Sigmoid colon (tissue), 7 donors: ENCODE data around the gene SSMEM1. TPM values are rescaled to one million over a fixed set of nuclear protein-coding genes. Genes with fewer than 3 reads are reported as not detected.

Experiments used
- DNase-seq: peaks from one replicate; pipeline ENCODE4 v3.0.0-alpha.2; 2019
- H3K27ac ChIP-seq, 4 donors: fragments of 200-600 bp; sonication (generic); one replicate each; pipeline ENCODE4 v1.5.1; 2016 to 2019; ENCODE audit warnings: mild to moderate bottlenecking in 1 of 4
- H3K27me3 ChIP-seq, 3 donors: fragments of 200-600 bp; sonication (generic); one replicate each; pipeline ENCODE4 v1.5.1; 2019; ENCODE audit warnings: mild to moderate bottlenecking in 1 of 3
- H3K36me3 ChIP-seq, 4 donors: fragments of 200-600 bp; sonication (generic); one replicate each; pipeline ENCODE4 v1.5.1; 2016 to 2019
- H3K4me1 ChIP-seq, 4 donors: fragments of 200-600 bp; sonication (generic); one replicate each; pipeline ENCODE4 v1.5.1; 2017 to 2019
- H3K4me3 ChIP-seq, 4 donors: fragments of 200-600 bp; sonication (generic); one replicate each; pipeline ENCODE4 v1.5.1; 2017 to 2019; ENCODE audit warnings: mild to moderate bottlenecking in 2 of 4, moderate library complexity in 1 of 4
- H3K9me3 ChIP-seq, 4 donors: fragments of 200-600 bp in 3 of 4; sonication (generic) in 3 of 4; one replicate each; pipeline versions ENCODE4 v1.5.1 to v1.6.1; 2013 to 2019
- CTCF ChIP-seq, 4 experiments: fragments of 450-650 bp in 3 of 4; fragments of 200-600 bp in 1 of 4; IDR thresholded peaks; one replicate each; pipeline ENCODE4 v1.5.1; 2016 to 2019; ENCODE audit warnings: antibody characterized with exemption in 4 of 4, mild to moderate bottlenecking in 3 of 4, moderate library complexity in 2 of 4
- EP300 ChIP-seq, 4 donors: sonication (generic); formaldehyde crosslinking; IDR thresholded peaks; one replicate each; pipeline ENCODE4 v1.6.1; 2017; ENCODE audit warnings: antibody characterized with exemption in 4 of 4
- POLR2A ChIP-seq, 2 donors: fragments of 450-650 bp; IDR thresholded peaks; one replicate each; pipeline ENCODE4 v1.6.1; 2016; ENCODE audit warnings: antibody characterized with exemption in 2 of 2, mild to moderate bottlenecking in 2 of 2, moderate library complexity in 2 of 2
- POLR2AphosphoS5 ChIP-seq, 4 donors: sonication (generic); formaldehyde crosslinking; IDR thresholded peaks; one replicate each; pipeline ENCODE4 v1.6.1; 2017; ENCODE audit warnings: antibody characterized with exemption in 4 of 4
- WGBS, 2 donors: extraction: QIAGEN DNeasy Blood & Tissue Kit; methylation state at CpG; one replicate each; pipeline ENCODE4 v1.1.7; 2013; 5-methylcytosine and 5-hydroxymethylcytosine counted together
- intact Hi-C: fragments of 100-400 bp; cut with DNase I; formaldehyde crosslinking; loops from one replicate; pipeline ENCODE4 v1.15.1; 2023
- polyA plus RNA-seq, 3 donors: library from polyadenylated mRNA; stranded (reverse); fragments of 200-250 nt; gene quantifications; one replicate each; pipeline ENCODE4 v1.2.3, GENCODE V29; 2013
- total RNA-seq, 4 donors: library from RNA; depleted of rRNA; stranded (reverse); fragments of >200 nt; gene quantifications; one replicate each; pipeline ENCODE4 v1.1.0, GENCODE V29; 2016
- donor health status: healthy with polysubstance abuse.
- donor health status: Bipolar disorder and iron deficiency.
- donor health status: healthy.

Gene SSMEM1
- total and polyA plus RNA-seq, 7 donors: not detected

GRCh38 chr7:130208516-130208915 is 856 bp downstream of the SSMEM1 start:
- no peak for DNase-seq
- Histone ChIP-seq H3K4me1 (peaks cover 0 to 12% (median 6%) of the 10 kb centered on the region in 4 donors), H3K27ac (no peak overlapping the region), H3K36me3 (peaks cover 0 to 3% (median 0%) of the 10 kb centered on the region in 4 donors), H3K9me3 (no peaks in the 10 kb centered on the region), H3K27me3 (no peaks in the 10 kb centered on the region), H3K4me3 (no peak overlapping the region)
- TF ChIP-seq CTCF (IDR thresholded peaks at IDR 0.05) (no peak), EP300 (IDR thresholded peaks at IDR 0.05) (no peak), POLR2A (IDR thresholded peaks at IDR 0.05) (no peak), POLR2AphosphoS5 (IDR thresholded peaks at IDR 0.05) (no peak)
- intact Hi-C loops: loop anchor here (5.0 kb wide), 2 partner anchors 136 to 284 kb away; partner anchors contain the start of genes KLHDC10 and MEST
- WGBS, 2 donors: 73 to 83% methylated on average over 2 of the region's 2 CpGs

DNA sequence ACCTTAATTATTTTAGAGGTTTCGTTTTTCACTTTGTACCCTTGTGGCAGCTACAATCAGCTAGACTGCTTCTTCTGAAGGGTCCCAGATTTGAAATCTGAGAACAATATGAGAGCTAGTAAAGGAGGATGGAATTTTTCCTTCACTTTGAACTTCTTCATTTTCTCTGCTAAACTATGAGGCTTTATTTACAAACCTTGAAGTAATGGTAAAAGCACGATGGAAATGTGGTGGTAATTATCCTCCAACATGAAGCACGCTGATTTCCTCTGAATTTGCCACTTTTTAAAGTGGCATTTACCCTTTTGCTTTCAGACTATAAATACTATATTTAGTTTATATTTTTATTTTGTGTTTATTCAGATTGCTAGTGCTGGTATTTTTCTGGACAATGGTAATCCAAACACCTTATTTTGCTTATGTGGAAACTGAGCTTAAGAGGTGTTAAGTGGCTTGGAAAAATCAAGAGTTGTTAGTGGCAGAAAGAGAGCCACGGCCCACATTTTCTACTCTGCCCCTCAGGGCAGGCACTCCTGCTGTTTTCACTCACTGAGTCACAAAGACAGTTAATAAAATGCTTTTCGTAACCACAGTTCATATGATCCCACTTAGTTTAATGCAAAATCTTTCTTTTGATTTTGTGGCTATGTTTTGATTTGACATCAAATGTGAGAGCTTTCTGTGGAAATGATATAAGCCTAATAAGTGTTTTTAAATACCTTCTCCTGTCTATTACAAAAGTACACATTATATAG is 2.7 kb downstream of the SSMEM1 start:
- TF ChIP-seq POLR2AphosphoS5 (IDR thresholded peaks at IDR 0.05) (no peak), POLR2A (IDR thresholded peaks at IDR 0.05) (no peak), EP300 (IDR thresholded peaks at IDR 0.05) (no peak), CTCF (IDR thresholded peaks at IDR 0.05) (no peak)
- no peak overlapping the region for H3K4me3 ChIP-seq
- 70 to 72% methylated on average over 5 of the region's 5 CpGs for WGBS, 2 donors
- intact Hi-C loops: no loop called here
- no peak overlapping the region for H3K27ac ChIP-seq
- DNase-seq: no peak
- no peaks in the 10 kb centered on the region for H3K4me1 ChIP-seq
- no peaks in the 10 kb centered on the region for H3K9me3 ChIP-seq
- H3K27me3 ChIP-seq: no peaks in the 10 kb centered on the region
- H3K36me3 ChIP-seq: no peaks in the 10 kb centered on the region

- Histone ChIP-seq H3K4me1 (no peaks in the 10 kb centered on the region), H3K9me3 (no peaks in the 10 kb centered on the region), H3K4me3 (no peak overlapping the region), H3K27ac (no peak overlapping the region), H3K36me3 (no peaks in the 10 kb centered on the region), H3K27me3 (no peaks in the 10 kb centered on the region)
- intact Hi-C loops: no loop called here
- DNase-seq: no peak
- WGBS, 2 donors: 17 to 73% methylated on average over 1 of the region's 1 CpG
- TF ChIP-seq POLR2AphosphoS5 (IDR thresholded peaks at IDR 0.05) (no peak), CTCF (IDR thresholded peaks at IDR 0.05) (no peak), POLR2A (IDR thresholded peaks at IDR 0.05) (no peak), EP300 (IDR thresholded peaks at IDR 0.05) (no peak)
Observed at GRCh38 chr7:130213828-130214227, 6.2 kb downstream of the SSMEM1 start.

GRCh38 chr7:130216025-130216424 is 8.4 kb downstream of the SSMEM1 start:
- WGBS, 2 donors: 93 to 94% methylated on average over 9 of the region's 9 CpGs
- H3K27me3 ChIP-seq: no peaks in the 10 kb centered on the region
- no peak overlapping the region for H3K27ac ChIP-seq
- no peaks in the 10 kb centered on the region for H3K4me1 ChIP-seq
- no peak overlapping the region for H3K4me3 ChIP-seq
- DNase-seq: no peak
- TF ChIP-seq POLR2AphosphoS5 (IDR thresholded peaks at IDR 0.05) (no peak), POLR2A (IDR thresholded peaks at IDR 0.05) (no peak), EP300 (IDR thresholded peaks at IDR 0.05) (no peak), CTCF (IDR thresholded peaks at IDR 0.05) (no peak)
- H3K36me3 ChIP-seq: no peaks in the 10 kb centered on the region
- intact Hi-C loops: no loop called here
- no peaks in the 10 kb centered on the region for H3K9me3 ChIP-seq
